VCaP (cell line): Measurements from ENCODE around the gene GRAMD2A.

ENCODE experiments used
- H3K27ac ChIP-seq: fragments of 450-650 bp; 2 replicates; pipeline ENCODE4 v1.5.1; 2017
- TF ChIP-seq, protein P1 (sequence below): fragments of 450-650 bp; conservative IDR thresholded peaks from 2 replicates; pipeline ENCODE4 v1.5.1; 2017; ENCODE audit warnings: mild to moderate bottlenecking, moderate library complexity

Gene GRAMD2A

DNA sequence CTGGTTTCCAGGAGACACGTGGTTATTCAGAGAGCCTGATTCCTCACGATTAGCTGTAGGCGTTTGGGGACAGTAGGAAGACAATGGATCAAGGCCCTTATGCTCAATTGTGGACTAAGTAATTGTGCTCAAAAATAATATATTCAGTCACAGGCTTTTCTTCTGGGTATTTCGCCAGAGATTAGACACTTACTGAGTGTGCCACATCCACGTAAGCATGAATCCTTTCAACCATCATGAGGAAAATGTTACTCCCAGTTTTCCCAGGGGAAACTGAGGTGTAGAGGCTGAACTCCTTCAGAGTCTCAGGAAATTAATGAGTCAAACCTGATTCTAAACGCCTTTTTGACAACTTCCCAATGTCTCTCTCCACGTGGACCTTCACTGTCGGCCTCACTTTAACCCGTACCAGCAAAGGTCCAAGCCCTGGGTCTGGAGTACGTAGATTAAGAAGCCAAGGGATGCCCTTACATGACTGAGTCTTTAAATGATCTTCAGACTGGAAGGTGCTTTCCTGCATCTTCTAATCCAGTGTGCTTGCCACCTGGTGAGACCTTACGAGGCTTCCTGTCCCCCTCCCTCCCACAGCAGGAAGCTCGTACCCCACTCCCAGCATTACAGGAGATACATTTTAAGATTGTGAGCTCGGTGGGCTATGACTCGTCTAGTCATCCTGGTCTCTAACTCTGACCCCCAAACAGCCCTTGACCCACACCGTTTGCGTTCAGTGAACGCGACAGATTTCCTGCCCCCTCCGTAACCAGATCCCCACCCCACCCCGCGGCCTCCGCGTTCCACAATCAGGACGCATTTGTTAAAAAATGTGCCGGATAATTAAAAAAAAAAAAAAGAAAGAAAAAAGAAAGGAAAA, 31.7 kb upstream of the GRAMD2A start:
- TF ChIP-seq, protein P1, sequence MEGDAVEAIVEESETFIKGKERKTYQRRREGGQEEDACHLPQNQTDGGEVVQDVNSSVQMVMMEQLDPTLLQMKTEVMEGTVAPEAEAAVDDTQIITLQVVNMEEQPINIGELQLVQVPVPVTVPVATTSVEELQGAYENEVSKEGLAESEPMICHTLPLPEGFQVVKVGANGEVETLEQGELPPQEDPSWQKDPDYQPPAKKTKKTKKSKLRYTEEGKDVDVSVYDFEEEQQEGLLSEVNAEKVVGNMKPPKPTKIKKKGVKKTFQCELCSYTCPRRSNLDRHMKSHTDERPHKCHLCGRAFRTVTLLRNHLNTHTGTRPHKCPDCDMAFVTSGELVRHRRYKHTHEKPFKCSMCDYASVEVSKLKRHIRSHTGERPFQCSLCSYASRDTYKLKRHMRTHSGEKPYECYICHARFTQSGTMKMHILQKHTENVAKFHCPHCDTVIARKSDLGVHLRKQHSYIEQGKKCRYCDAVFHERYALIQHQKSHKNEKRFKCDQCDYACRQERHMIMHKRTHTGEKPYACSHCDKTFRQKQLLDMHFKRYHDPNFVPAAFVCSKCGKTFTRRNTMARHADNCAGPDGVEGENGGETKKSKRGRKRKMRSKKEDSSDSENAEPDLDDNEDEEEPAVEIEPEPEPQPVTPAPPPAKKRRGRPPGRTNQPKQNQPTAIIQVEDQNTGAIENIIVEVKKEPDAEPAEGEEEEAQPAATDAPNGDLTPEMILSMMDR = no peak
- H3K27ac ChIP-seq = peak overlapping the region; percentile 98

DNA sequence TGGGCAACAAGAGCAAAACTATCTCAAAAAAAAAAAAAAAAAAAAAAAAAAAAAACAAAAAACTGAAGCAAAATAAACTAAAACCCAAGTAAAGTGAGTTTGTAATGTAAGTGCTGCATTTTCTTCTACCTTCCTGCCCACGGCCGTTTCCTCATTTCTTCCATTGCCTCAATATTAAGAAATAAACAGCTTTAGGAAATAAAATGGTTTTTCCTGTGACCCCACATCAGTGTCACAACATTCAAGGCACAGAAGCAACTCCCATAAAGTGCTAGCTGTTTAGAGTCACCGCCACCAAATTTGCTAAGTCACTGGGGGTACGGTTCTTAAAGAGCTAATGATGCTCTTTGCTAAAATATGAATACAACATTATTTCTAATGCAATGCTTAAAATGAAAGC, 30.1 kb upstream of the GRAMD2A start:
- H3K27ac ChIP-seq = peak overlapping the region; percentile 98
- TF ChIP-seq, protein P1 = no peak

DNA sequence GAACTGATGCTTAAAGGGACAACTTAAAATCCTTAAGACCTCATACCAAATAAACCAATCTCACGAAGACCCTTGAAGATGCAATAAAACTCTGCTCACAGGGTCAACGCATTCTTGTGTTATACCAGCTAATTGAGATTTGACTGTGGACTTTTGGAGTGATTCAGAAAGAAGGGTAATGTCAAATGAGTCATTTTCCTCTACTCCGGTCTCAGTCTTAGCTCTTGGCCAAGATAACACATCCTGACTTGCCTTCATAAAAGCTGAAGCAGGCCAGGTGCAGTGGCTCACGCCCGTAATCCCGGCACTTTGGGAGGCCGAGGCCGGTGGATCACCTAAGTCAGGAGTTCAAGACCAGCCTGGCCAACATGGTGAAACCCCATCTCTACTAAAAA, 29.6 kb upstream of the GRAMD2A start:
- TF ChIP-seq, protein P1 = no peak
- peak overlapping the region; percentile 98 for H3K27ac ChIP-seq

DNA sequence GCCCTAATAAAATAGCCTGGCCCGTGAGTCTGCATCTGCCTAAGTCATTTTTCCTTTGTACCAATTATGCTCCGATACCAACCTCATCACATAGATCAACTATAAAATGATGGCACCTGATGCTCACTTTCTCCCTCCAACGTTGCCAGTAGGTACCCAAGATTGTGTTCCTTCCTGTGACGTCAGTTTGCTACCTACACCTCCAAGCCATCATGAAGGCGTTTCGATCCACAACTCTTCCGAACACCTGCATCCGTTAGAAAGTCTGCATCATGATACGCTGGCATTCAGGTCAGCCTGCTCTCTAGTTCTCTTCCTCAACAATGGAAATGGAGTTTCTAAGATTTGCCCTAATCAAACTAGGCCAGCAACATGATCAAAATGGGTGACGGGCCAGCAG, 25.7 kb upstream of the GRAMD2A start:
- H3K27ac ChIP-seq = peak overlapping the region; percentile 38
- TF ChIP-seq, protein P1 = no peak

DNA sequence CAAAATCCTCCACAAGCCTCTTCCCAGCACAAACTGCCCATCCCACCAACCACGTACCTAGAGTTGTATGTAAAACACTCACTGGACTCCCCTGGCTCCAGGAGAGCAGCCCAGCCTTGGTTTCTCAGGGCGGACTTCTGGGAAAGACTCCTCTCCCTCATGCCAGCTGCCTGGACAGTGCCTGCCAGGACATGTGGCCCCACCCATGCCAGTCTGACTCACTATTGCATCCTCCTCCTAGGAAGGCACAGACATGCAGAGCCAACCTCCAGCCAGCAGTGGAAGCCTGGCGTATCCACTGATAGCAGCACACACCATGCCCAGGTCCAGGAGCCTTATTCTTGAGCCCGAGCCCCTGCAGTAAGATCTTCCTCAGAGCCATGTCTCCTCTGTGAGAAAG, 24.8 kb upstream of the GRAMD2A start:
- peak overlapping the region; percentile 38 for H3K27ac ChIP-seq
- TF ChIP-seq, protein P1 = no peak

DNA sequence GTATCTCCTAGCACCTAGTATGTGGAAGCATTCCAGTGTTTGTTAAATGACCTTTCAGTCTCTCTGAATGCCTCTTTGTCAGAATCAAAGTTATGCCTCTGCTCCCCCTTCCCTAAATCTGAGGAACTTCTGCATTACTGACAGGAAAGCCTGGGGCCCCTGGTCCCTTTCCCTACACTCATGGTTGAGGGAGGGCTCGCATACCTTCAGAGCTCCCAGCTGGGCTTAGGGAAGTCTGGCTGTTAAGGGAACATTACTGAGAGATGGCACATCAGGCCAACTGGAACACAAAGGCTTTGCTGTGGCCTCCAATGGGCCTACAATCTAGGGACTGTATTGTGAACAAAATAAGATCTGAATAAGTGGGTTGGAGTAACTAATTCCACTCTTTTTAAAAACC, 23.1 kb upstream of the GRAMD2A start:
- TF ChIP-seq, protein P1 = no peak
- H3K27ac ChIP-seq = no peak overlapping the region

DNA sequence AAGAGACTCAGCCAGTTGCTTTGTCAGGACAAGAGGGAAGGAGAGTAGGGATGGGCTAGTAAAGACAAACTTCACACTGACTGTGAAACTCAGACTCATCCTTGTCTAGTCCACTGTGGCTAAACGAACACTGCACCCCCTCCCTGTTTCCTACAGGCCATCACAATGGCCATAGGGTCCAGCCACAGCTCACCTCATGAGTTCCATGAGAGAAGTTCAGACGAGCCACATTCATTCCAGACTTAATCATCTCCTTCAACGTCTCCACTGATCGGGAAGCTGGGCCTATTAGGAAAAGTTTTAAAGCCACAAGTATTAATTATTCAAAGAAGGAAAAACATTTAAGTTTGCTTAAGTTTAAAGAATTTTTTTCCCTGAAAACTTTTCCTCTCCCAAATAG, 19.6 kb upstream of the GRAMD2A start:
- no peak overlapping the region for H3K27ac ChIP-seq

More for the DNA sequence above, 19.6 kb upstream of the GRAMD2A start:
- TF ChIP-seq, protein P1 = no peak
